Mucosa of gallbladder (tissue), 1 donor: ENCODE measurements around the gene MTMR3. TPM values are rescaled to one million over a fixed set of nuclear protein-coding genes. Genes with fewer than 3 reads are reported as not detected.
"Not testable (repeated sequence)": the region's sequence is repeated elsewhere in the genome, so short reads cannot be mapped to it uniquely, and the experiment has no call there.

Experiments
- DNase-seq: peaks from one replicate; pipeline ENCODE4 v3.0.0-alpha.2; 2020; ENCODE audit warnings: low spot score
- total RNA-seq: library from RNA; stranded (reverse); gene quantifications from one replicate; pipeline ENCODE4 v1.2.1, GENCODE V29; 2021
- donor health status: DM: no; HTN: no; CAD: no.

Gene MTMR3
- total RNA-seq, 1 donor from 2014 or later = 50.7 TPM

GRCh38 chr22:30054067-30054763 lies 171.2 kb downstream of the MTMR3 start:
- DNase-seq = no peak

GRCh38 chr22:30054764-30055069 lies 171.7 kb downstream of the MTMR3 start:
- no peak for DNase-seq

GRCh38 chr22:30056015-30056414 lies 173.0 kb downstream of the MTMR3 start:
- no peak for DNase-seq

GRCh38 chr22:30057375-30057774 lies 174.4 kb downstream of the MTMR3 start:
- no peak for DNase-seq

- DNase-seq = not testable (repeated sequence)
These were observed 176.5 kb downstream of the MTMR3 start for GRCh38 chr22:30059346-30060020.

GRCh38 chr22:30061094-30061493 lies 178.1 kb downstream of the MTMR3 start:
- not testable (repeated sequence) for DNase-seq

- DNase-seq = no peak
These were observed 179.3 kb downstream of the MTMR3 start for GRCh38 chr22:30062259-30062658.

GRCh38 chr22:30062950-30063349 lies 180.0 kb downstream of the MTMR3 start:
- no peak for DNase-seq

GRCh38 chr22:30064172-30064571 lies 181.2 kb downstream of the MTMR3 start:
- no peak for DNase-seq

GRCh38 chr22:30073743-30074142 lies 190.8 kb downstream of the MTMR3 start:
- no peak for DNase-seq

GRCh38 chr22:30074147-30074546 lies 191.2 kb downstream of the MTMR3 start:
- no peak for DNase-seq

GRCh38 chr22:30074994-30075393 lies 192.0 kb downstream of the MTMR3 start:
- no peak for DNase-seq

- no peak for DNase-seq
These were observed 194.4 kb downstream of the MTMR3 start for GRCh38 chr22:30077279-30077880.

GRCh38 chr22:30078320-30079311 lies 195.6 kb downstream of the MTMR3 start:
- DNase-seq = no peak

GRCh38 chr22:30079952-30080533 lies 197.1 kb downstream of the MTMR3 start, which contains the start of gene HORMAD2:
Gene HORMAD2 (plus strand): TSS chr22:30080464. CDS start chr22:30093953, 13,489 bp downstream.
- no peak for DNase-seq

Other genes with a start within 250 kb of the MTMR3 start
- not detected for gene CABP7, start 163.2 kb upstream of the MTMR3 start, total RNA-seq
- 18.7 TPM for gene ZMAT5, start 116.2 kb upstream of the MTMR3 start, total RNA-seq
- 106 TPM for gene UQCR10, start 115.8 kb upstream of the MTMR3 start, total RNA-seq
- 60.7 TPM for gene ASCC2, start 44.9 kb upstream of the MTMR3 start, total RNA-seq
- gene HORMAD2, start 197.3 kb downstream of the MTMR3 start, total RNA-seq = not detected